ENCODE measurements around the gene XRCC6.

The XRCC6 gene

GRCh38 chr22:41597635-41597953, 23.5 kb upstream of the XRCC6 start:
- no peak for TF ChIP-seq CTCF (IDR thresholded peaks at IDR 0.05; ENCODE audit: low read depth, low read length, missing control alignments)
- DNase-seq (ENCODE audit: low read depth): no peak
- in situ Hi-C loops (cut with HindIII; ENCODE audit: low sequenced_read_pairs): no loop called here
- no peak overlapping the region for H3K4me3 ChIP-seq (ENCODE audit: low read depth, low read length)

DNA sequence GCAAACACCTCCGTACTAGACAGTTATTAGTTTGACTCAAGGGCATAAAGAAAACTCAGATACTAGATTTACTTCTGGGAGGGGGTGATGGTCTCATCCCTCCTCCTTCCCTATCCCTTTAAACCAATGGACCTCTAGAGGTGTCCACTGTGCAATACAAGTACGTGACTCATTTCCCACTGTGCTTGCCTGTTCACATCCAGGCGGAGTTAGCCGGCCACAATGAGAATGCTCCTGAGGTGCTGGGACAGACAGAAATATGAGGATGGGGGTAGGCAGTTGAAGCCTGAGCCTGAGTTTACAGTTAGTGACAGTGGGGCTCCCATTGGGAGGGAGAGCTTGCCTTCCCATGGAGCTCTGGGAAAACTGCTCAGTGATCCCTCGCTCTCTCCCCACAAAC, 23.0 kb upstream of the XRCC6 start:
- in situ Hi-C loops (cut with HindIII; ENCODE audit: low sequenced_read_pairs): no loop called here
- no peak for TF ChIP-seq CTCF (IDR thresholded peaks at IDR 0.05; ENCODE audit: low read depth, low read length, missing control alignments)
- H3K4me3 ChIP-seq (ENCODE audit: low read depth, low read length): no peak overlapping the region
- peak; percentile 42 for DNase-seq (ENCODE audit: low read depth)

DNA sequence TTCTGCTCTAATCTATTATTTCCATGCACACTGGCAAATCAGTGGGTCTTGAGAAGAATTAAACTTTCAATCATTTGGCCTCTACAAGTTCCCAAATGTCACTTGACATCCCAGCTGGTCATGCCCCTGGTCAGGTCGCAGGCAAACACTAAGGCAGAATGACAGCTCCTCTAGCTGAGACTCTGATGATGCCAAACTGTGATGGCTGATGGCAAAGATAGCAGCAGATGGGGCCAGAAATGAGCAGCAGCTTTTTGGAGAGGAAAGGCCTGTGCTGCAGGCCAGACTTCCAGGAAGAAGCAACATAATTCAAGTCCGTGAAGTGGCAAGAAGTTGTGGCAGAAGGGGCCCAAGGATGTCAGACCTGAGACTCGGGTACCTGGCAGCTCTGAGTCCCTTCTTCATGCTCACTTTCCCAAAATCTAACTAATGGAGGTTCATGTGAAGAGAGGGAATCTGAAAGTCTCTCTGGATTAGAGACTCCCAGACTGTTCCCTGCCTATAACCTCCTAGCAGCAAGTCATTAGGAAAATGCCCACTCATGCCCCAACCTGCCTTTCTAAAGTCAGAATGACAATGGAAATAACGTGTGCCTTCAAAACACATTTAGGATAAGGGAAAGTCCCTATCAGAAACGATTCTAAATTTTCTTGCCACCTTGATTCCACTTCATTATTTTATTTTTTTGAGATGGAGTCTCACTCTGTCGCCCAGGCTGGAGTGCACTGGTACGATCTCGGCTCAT, 22.0 kb upstream of the XRCC6 start:
- TF ChIP-seq CTCF (IDR thresholded peaks at IDR 0.05; ENCODE audit: low read depth, low read length, missing control alignments): no peak
- in situ Hi-C loops (cut with HindIII; ENCODE audit: low sequenced_read_pairs): no loop called here
- H3K4me3 ChIP-seq (ENCODE audit: low read depth, low read length): no peak overlapping the region
- DNase-seq (ENCODE audit: low read depth): no peak

DNA sequence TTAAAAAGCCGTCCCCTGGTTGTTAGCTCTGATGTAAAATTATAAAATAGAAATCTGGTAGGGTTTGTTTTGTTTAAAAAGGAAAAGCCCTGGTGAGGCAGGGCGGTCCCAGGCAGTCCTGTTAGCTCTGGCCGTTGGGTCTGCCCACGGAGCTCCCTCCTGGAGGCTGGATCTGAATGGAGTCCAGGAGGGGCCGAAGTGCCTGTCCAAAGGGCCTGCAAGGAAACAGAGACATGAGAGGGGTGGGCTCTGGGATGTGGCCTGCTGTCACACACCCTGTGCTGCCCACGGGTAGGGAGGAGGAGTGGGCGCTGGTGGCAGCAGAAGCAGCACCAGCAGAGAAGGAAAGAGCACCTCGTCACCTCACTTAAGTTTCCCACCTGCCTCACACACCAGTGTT, 20.1 kb upstream of the XRCC6 start:
- no peak for DNase-seq (ENCODE audit: low read depth)
- in situ Hi-C loops (cut with HindIII; ENCODE audit: low sequenced_read_pairs): loop anchor here (5.0 kb wide), 1 partner anchor 39 kb away; the partner anchor contains the start of gene CSDC2
- TF ChIP-seq CTCF (IDR thresholded peaks at IDR 0.05; ENCODE audit: low read depth, low read length, missing control alignments): no peak
- no peak overlapping the region for H3K4me3 ChIP-seq (ENCODE audit: low read depth, low read length)

GRCh38 chr22:41603873-41604332, 17.2 kb upstream of the XRCC6 start:
- TF ChIP-seq CTCF (IDR thresholded peaks at IDR 0.05; ENCODE audit: low read depth, low read length, missing control alignments): no peak
- no peak overlapping the region for H3K4me3 ChIP-seq (ENCODE audit: low read depth, low read length)
- DNase-seq (ENCODE audit: low read depth): no peak
- in situ Hi-C loops (cut with HindIII; ENCODE audit: low sequenced_read_pairs): loop anchor here (5.0 kb wide), 1 partner anchor 42 kb away; the partner anchor contains the start of gene CSDC2

DNA sequence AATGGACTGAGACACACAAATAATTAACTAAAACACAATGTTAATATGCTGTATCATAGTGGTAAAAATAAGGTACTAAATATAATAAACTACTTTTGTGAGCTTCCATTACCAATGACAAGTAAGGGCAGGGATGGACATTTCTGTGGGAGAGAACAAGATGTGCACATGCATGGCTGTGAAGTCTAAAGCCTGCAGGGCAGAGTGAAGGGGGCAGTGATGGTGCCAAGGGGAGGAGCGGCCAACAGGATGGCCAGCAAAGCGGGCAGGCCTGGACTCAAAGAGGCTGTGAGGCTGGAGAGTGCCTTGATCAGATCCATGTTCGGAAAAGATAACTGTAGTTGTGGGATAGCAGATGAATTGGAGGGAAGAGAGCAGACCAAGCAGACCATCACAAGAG, 12.7 kb upstream of the XRCC6 start:
- TF ChIP-seq CTCF (IDR thresholded peaks at IDR 0.05; ENCODE audit: low read depth, low read length, missing control alignments): no peak

More for the DNA sequence above, 12.7 kb upstream of the XRCC6 start:
- in situ Hi-C loops (cut with HindIII; ENCODE audit: low sequenced_read_pairs): no loop called here
- no peak overlapping the region for H3K4me3 ChIP-seq (ENCODE audit: low read depth, low read length)
- DNase-seq (ENCODE audit: low read depth): no peak
